ENCODE results near the gene SCARF2. TPM values are rescaled to one million over a fixed set of nuclear protein-coding genes. Genes with fewer than 3 reads are reported as not detected.

Gene SCARF2
- polyA plus RNA-seq, 3 donors: 0.12 to 0.51 TPM; not detected in 1

GRCh38 chr22:20435436-20436306 lies 2.0 kb downstream of the SCARF2 start:
- H2AFZ ChIP-seq (ENCODE audit: insufficient read depth, low read depth, low read length, poor library complexity, severe bottlenecking): no peak overlapping the region
- H3K9me3 ChIP-seq (replicated peaks in 1 of 2; ENCODE audit: control insufficient read depth in 1 of 2, insufficient read depth in 1 of 2, low read length in 2 of 2): peaks cover 3 to 35% of the 10 kb centered on the region in 2 donors
- peak overlapping the region; percentile 39 for H3K4me2 ChIP-seq (replicated peaks; ENCODE audit: extremely low read depth, low read length, poor library complexity, severe bottlenecking)
- H3K27ac ChIP-seq (ENCODE audit: low read depth in 1 of 2, low read length in 2 of 2): no peak overlapping the region
- DNase-seq: no peak
- intact Hi-C loops (cut with micrococcal nuclease): no loop called here
- H3K9ac ChIP-seq (ENCODE audit: insufficient read depth, low read length, poor library complexity, severe bottlenecking): no peak overlapping the region
- H3K27me3 ChIP-seq (ENCODE audit: control insufficient read depth in 2 of 2, insufficient read depth in 2 of 2, low read length in 2 of 2): peaks cover 46 to 81% of the 10 kb centered on the region in 2 donors
- no peak for TF ChIP-seq CTCF (IDR thresholded peaks at IDR 0.05)
- H4K20me1 ChIP-seq (ENCODE audit: insufficient read depth, low read length): peaks cover 17% of the 10 kb centered on the region
- WGBS (ENCODE audit: insufficient coverage): 69% methylated on average over 10 of the region's 11 CpGs
- peaks cover 76 to 86% (median 81%) of the 10 kb centered on the region in 3 donors for H3K27me3 Mint-ChIP-seq (ENCODE audit: low read depth in 3 of 3)
- H3K36me3 Mint-ChIP-seq: peaks cover 19 to 36% of the 10 kb centered on the region in 2 donors
- H3K4me3 Mint-ChIP-seq: peak overlapping the region in 1 of 2 donors; percentile 87
- H3K27ac Mint-ChIP-seq: peak overlapping the region in 3 of 7 donors; percentile 6 to 25 (median 24)
- peaks cover 0 to 29% (median 17%) of the 10 kb centered on the region in 7 donors for H3K9me3 Mint-ChIP-seq
- no peak overlapping the region for H3K4me3 ChIP-seq (replicated peaks in 1 of 3; ENCODE audit: low read depth in 2 of 3, low read length in 3 of 3)
- peaks cover 0 to 3% of the 10 kb centered on the region in 2 donors for H3K36me3 ChIP-seq (replicated peaks in 1 of 2; ENCODE audit: control insufficient read depth in 1 of 2, insufficient read depth in 2 of 2, low read length in 2 of 2)
- no peaks in the 10 kb centered on the region for H3K79me2 ChIP-seq (ENCODE audit: insufficient read depth, low read length)
- H3K4me1 Mint-ChIP-seq: peaks cover 24% of the 10 kb centered on the region
- peaks cover 23 to 32% of the 10 kb centered on the region in 2 donors for H3K4me1 ChIP-seq (ENCODE audit: control insufficient read depth in 1 of 2, insufficient read depth in 2 of 2, low read length in 2 of 2)

- Mint-ChIP-seq H3K27me3 (ENCODE audit: low read depth in 3 of 3) (peaks cover 79 to 95% (median 90%) of the 10 kb centered on the region in 3 donors), H3K4me3 (peak overlapping the region in 1 of 2 donors; percentile 87), H3K4me1 (peaks cover 30% of the 10 kb centered on the region), H3K27ac (no peak overlapping the region), H3K9me3 (peaks cover 0 to 30% (median 19%) of the 10 kb centered on the region in 7 donors), H3K36me3 (peaks cover 12 to 28% of the 10 kb centered on the region in 2 donors)
- H4K20me1 ChIP-seq (ENCODE audit: insufficient read depth, low read length): peaks cover 19% of the 10 kb centered on the region
- 100% methylated on average over 3 of the region's 3 CpGs for WGBS (ENCODE audit: insufficient coverage)
- no peak overlapping the region for H3K4me3 ChIP-seq (replicated peaks in 1 of 3; ENCODE audit: low read depth in 2 of 3, low read length in 3 of 3)
- peaks cover 32 to 41% of the 10 kb centered on the region in 2 donors for H3K4me1 ChIP-seq (ENCODE audit: control insufficient read depth in 1 of 2, insufficient read depth in 2 of 2, low read length in 2 of 2)
- TF ChIP-seq CTCF (IDR thresholded peaks at IDR 0.05): no peak
- peaks cover 54 to 90% of the 10 kb centered on the region in 2 donors for H3K27me3 ChIP-seq (ENCODE audit: control insufficient read depth in 2 of 2, insufficient read depth in 2 of 2, low read length in 2 of 2)
- no peak for DNase-seq
- H3K9me3 ChIP-seq (replicated peaks in 1 of 2; ENCODE audit: control insufficient read depth in 1 of 2, insufficient read depth in 1 of 2, low read length in 2 of 2): peaks cover 3 to 43% of the 10 kb centered on the region in 2 donors
- H3K27ac ChIP-seq (ENCODE audit: low read depth in 1 of 2, low read length in 2 of 2): no peak overlapping the region
- H3K9ac ChIP-seq (ENCODE audit: insufficient read depth, low read length, poor library complexity, severe bottlenecking): no peak overlapping the region
- H3K4me2 ChIP-seq (replicated peaks; ENCODE audit: extremely low read depth, low read length, poor library complexity, severe bottlenecking): no peak overlapping the region
- no peaks in the 10 kb centered on the region for H3K36me3 ChIP-seq (replicated peaks in 1 of 2; ENCODE audit: control insufficient read depth in 1 of 2, insufficient read depth in 2 of 2, low read length in 2 of 2)
- intact Hi-C loops (cut with micrococcal nuclease): no loop called here
- no peaks in the 10 kb centered on the region for H3K79me2 ChIP-seq (ENCODE audit: insufficient read depth, low read length)
- H2AFZ ChIP-seq (ENCODE audit: insufficient read depth, low read depth, low read length, poor library complexity, severe bottlenecking): no peak overlapping the region
Measured at GRCh38 chr22:20434773-20435172, 2.9 kb downstream of the SCARF2 start.
